GM21528 (cell line): Measurements from ENCODE around the gene UQCRC1.

ENCODE experiments used
- ATAC-seq: cut with Tn5 transposase; IDR thresholded peaks from one replicate; pipeline ENCODE4 v1.9.1; 2021; ENCODE audit warnings: mild to moderate bottlenecking, moderate library complexity; ENCODE audit not compliant: unreplicated experiment, low FRiP score

Gene UQCRC1

GRCh38 chr3:48581621-48582481 lies 27.6 kb downstream of the UQCRC1 start:
- no peak for ATAC-seq

GRCh38 chr3:48576647-48577046 lies 32.8 kb downstream of the UQCRC1 start:
- ATAC-seq = no peak

- ATAC-seq = no peak
These were observed 34.1 kb downstream of the UQCRC1 start for GRCh38 chr3:48575366-48575765.

- ATAC-seq = no peak
These were observed 35.4 kb downstream of the UQCRC1 start for GRCh38 chr3:48573973-48574585.

- ATAC-seq = no peak
These were observed 36.9 kb downstream of the UQCRC1 start for GRCh38 chr3:48572517-48572916.

GRCh38 chr3:48571938-48572337 lies 37.5 kb downstream of the UQCRC1 start:
- ATAC-seq = no peak

- no peak for ATAC-seq
These were observed 39.5 kb downstream of the UQCRC1 start for GRCh38 chr3:48569808-48570450.

GRCh38 chr3:48569400-48569799 lies 40.0 kb downstream of the UQCRC1 start:
- ATAC-seq = no peak

- ATAC-seq = no peak
These were observed 41.0 kb downstream of the UQCRC1 start for GRCh38 chr3:48568476-48568875.

GRCh38 chr3:48567500-48567899 lies 41.9 kb downstream of the UQCRC1 start:
- ATAC-seq = no peak

- no peak for ATAC-seq
These were observed 42.4 kb downstream of the UQCRC1 start for GRCh38 chr3:48567090-48567489.

GRCh38 chr3:48566401-48566760 lies 43.1 kb downstream of the UQCRC1 start:
- ATAC-seq = no peak

- no peak for ATAC-seq
These were observed 43.6 kb downstream of the UQCRC1 start for GRCh38 chr3:48565591-48566400.

GRCh38 chr3:48565186-48565585 lies 44.3 kb downstream of the UQCRC1 start:
- ATAC-seq = no peak

GRCh38 chr3:48564667-48565066 lies 44.8 kb downstream of the UQCRC1 start:
- ATAC-seq = no peak

GRCh38 chr3:48564022-48564421 lies 45.4 kb downstream of the UQCRC1 start:
- ATAC-seq = no peak

- no peak for ATAC-seq
These were observed 46.0 kb downstream of the UQCRC1 start, which contains the start of gene UCN2 for GRCh38 chr3:48563382-48563918. TSS of gene UCN2 (minus strand) at chr3:48563781. CDS start at chr3:48563124, 657 bp downstream.

- ATAC-seq = no peak
These were observed 46.9 kb downstream of the UQCRC1 start for GRCh38 chr3:48562367-48563095.

- no peak for ATAC-seq
These were observed 48.3 kb downstream of the UQCRC1 start for GRCh38 chr3:48561045-48561736.
